ENCODE measurements around the gene PALLD.

GRCh38 chr4:168621806-168622589, 125.1 kb downstream of the PALLD start:
- no peak for TF ChIP-seq POLR2AphosphoS5 (IDR thresholded peaks at IDR 0.05; ENCODE audit: low read depth, low read length)
- TF ChIP-seq POLR2A (IDR thresholded peaks at IDR 0.05; ENCODE audit: low read depth, low read length): no peak
- TF ChIP-seq TAF1 (IDR thresholded peaks at IDR 0.05; ENCODE audit: low read depth, low read length): no peak
- TF ChIP-seq SPI1 (IDR thresholded peaks at IDR 0.05; ENCODE audit: low read depth, low read length): no peak
- TF ChIP-seq POU2F2 (IDR thresholded peaks at IDR 0.05; ENCODE audit: low read depth, low read length): no peak
- no peak for TF ChIP-seq PAX5 (IDR thresholded peaks at IDR 0.05; ENCODE audit: insufficient read depth, low read length, severe bottlenecking)

Measured in GM12891 (cell line).